Endodermal cell (in vitro differentiated cells): ENCODE measurements around the gene ZBED2. TPM values are rescaled to one million over a fixed set of nuclear protein-coding genes. Genes with fewer than 3 reads are reported as not detected.

ENCODE experiments used
- DNase-seq: peaks from one replicate; pipeline ENCODE4 v3.0.0-alpha.2; 2017
- H3K27ac ChIP-seq: 2 replicates; pipeline ENCODE4 v1.5.1; 2013; ENCODE audit warnings: mild to moderate bottlenecking, low read depth, low read length, moderate library complexity
- H3K27me3 ChIP-seq: 2 replicates; pipeline ENCODE4 v1.6.1; 2013; ENCODE audit warnings: mild to moderate bottlenecking, low read length, moderate library complexity; ENCODE audit not compliant: insufficient read depth, control insufficient read depth, poor library complexity, severe bottlenecking
- H3K36me3 ChIP-seq: 2 replicates; pipeline ENCODE4 v1.7.0; 2013; ENCODE audit warnings: mild to moderate bottlenecking, low read length, moderate library complexity; ENCODE audit not compliant: control insufficient read depth, insufficient read depth
- H3K4me1 ChIP-seq: one replicate; pipeline ENCODE4 v1.7.0; 2013; ENCODE audit warnings: low read length; ENCODE audit not compliant: control insufficient read depth, insufficient read depth
- H3K4me3 ChIP-seq: 2 replicates; pipeline ENCODE4 v1.5.1; 2013; ENCODE audit warnings: mild to moderate bottlenecking, low read length, moderate library complexity
- H3K9ac ChIP-seq: 2 replicates; pipeline ENCODE4 v1.6.1; 2013; ENCODE audit warnings: mild to moderate bottlenecking, low read length, moderate library complexity; ENCODE audit not compliant: poor library complexity, severe bottlenecking; ENCODE audit errors: extremely low read depth
- H3K9me3 ChIP-seq: 2 replicates; pipeline ENCODE4 v1.6.1; 2013; ENCODE audit warnings: mild to moderate bottlenecking, low read length, moderate library complexity; ENCODE audit not compliant: control insufficient read depth
- H3K27ac Mint-ChIP-seq: 2 replicates; pipeline ENCODE4 v1.8.0; 2020; ENCODE audit warnings: mixed read lengths
- H3K27me3 Mint-ChIP-seq: 2 replicates; pipeline ENCODE4 v1.8.0; 2021; ENCODE audit warnings: mild to moderate bottlenecking, mixed read lengths; ENCODE audit not compliant: insufficient read depth
- H3K36me3 Mint-ChIP-seq: 2 replicates; pipeline ENCODE4 v1.8.0; 2020; ENCODE audit warnings: low read depth, mixed read lengths
- H3K4me1 Mint-ChIP-seq: 2 replicates; pipeline ENCODE4 v1.8.0; 2020; ENCODE audit warnings: mixed read lengths
- H3K4me3 Mint-ChIP-seq: 2 replicates; pipeline ENCODE4 v1.8.0; 2020; ENCODE audit warnings: mild to moderate bottlenecking, moderate library complexity, mixed read lengths
- H3K9me3 Mint-ChIP-seq: 2 replicates; pipeline ENCODE4 v1.8.0; 2020; ENCODE audit warnings: mild to moderate bottlenecking, mixed read lengths
- CTCF ChIP-seq: fragments of 200-600 bp; sonication (generic); conservative IDR thresholded peaks from 2 replicates; pipeline ENCODE4 v1.5.0; 2021; ENCODE audit warnings: antibody characterized with exemption, mild to moderate bottlenecking
- WGBS, 2 experiments: methylation state at CpG; one replicate each; pipeline versions ENCODE4 v1.1.5 to v1.1.7; 2013; ENCODE audit warnings: missing lambda C conversion rate in 2 of 2, mixed read lengths in 1 of 2; ENCODE audit not compliant: insufficient coverage in 1 of 2, insufficient read length in 1 of 2; 5-methylcytosine and 5-hydroxymethylcytosine counted together
- total RNA-seq, 2 donors: library from RNA; stranded (reverse); fragmentation: NEBNext Ultra II Directional in 1 of 2; extraction: Animal tissue kit (Norgen Biotek cat#: 25700) in 1 of 2; gene quantifications; 2 replicates in 1 of 2; 3 replicates in 1 of 2; pipeline ENCODE4 v1.2.1, GENCODE V29; 2021

Gene ZBED2
- total RNA-seq, 2 donors from 2014 or later: not detected

GRCh38 chr3:111592936-111593335 lies 2.2 kb downstream of the ZBED2 start:
- no peak overlapping the region for H3K4me3 ChIP-seq
- no peak overlapping the region for H3K27ac Mint-ChIP-seq
- no peak overlapping the region for H3K27ac ChIP-seq
- no peaks in the 10 kb centered on the region for H3K36me3 ChIP-seq
- H3K4me1 ChIP-seq: no peaks in the 10 kb centered on the region
- H3K27me3 Mint-ChIP-seq: no peaks in the 10 kb centered on the region
- no peaks in the 10 kb centered on the region for H3K4me1 Mint-ChIP-seq
- H3K36me3 Mint-ChIP-seq: no peaks in the 10 kb centered on the region
- no peak overlapping the region for H3K9ac ChIP-seq
- 93% methylated on average over 4 to 5 of the region's 5 CpGs for WGBS, 2 experiments
- H3K9me3 Mint-ChIP-seq: no peaks in the 10 kb centered on the region
- no peaks in the 10 kb centered on the region for H3K9me3 ChIP-seq
- no peak overlapping the region for H3K4me3 Mint-ChIP-seq
- TF ChIP-seq CTCF: no peak
- H3K27me3 ChIP-seq: no peaks in the 10 kb centered on the region
- DNase-seq: no peak

GRCh38 chr3:111592143-111592542 lies 3.0 kb downstream of the ZBED2 start:
- Histone ChIP-seq H3K9me3 (no peaks in the 10 kb centered on the region), H3K27me3 (no peaks in the 10 kb centered on the region), H3K36me3 (no peaks in the 10 kb centered on the region), H3K4me3 (no peak overlapping the region), H3K27ac (no peak overlapping the region), H3K9ac (no peak overlapping the region), H3K4me1 (no peaks in the 10 kb centered on the region)
- Mint-ChIP-seq H3K27ac (no peak overlapping the region), H3K9me3 (no peaks in the 10 kb centered on the region), H3K36me3 (no peaks in the 10 kb centered on the region), H3K4me1 (no peaks in the 10 kb centered on the region), H3K4me3 (no peak overlapping the region), H3K27me3 (no peaks in the 10 kb centered on the region)
- no peak for TF ChIP-seq CTCF
- no peak for DNase-seq

GRCh38 chr3:111591555-111591954 lies 3.6 kb downstream of the ZBED2 start:
- no peaks in the 10 kb centered on the region for H3K36me3 Mint-ChIP-seq
- H3K9me3 Mint-ChIP-seq: peaks cover 4% of the 10 kb centered on the region
- no peak for TF ChIP-seq CTCF
- H3K4me3 Mint-ChIP-seq: no peak overlapping the region
- no peak overlapping the region for H3K27ac Mint-ChIP-seq
- H3K4me3 ChIP-seq: no peak overlapping the region
- H3K27me3 ChIP-seq: no peaks in the 10 kb centered on the region
- H3K9me3 ChIP-seq: no peaks in the 10 kb centered on the region
- no peaks in the 10 kb centered on the region for H3K36me3 ChIP-seq
- no peak overlapping the region for H3K9ac ChIP-seq
- H3K27ac ChIP-seq: no peak overlapping the region
- no peaks in the 10 kb centered on the region for H3K4me1 ChIP-seq
- no peak for DNase-seq
- no peaks in the 10 kb centered on the region for H3K4me1 Mint-ChIP-seq
- 91 to 100% methylated on average over 3 of the region's 3 CpGs for whole genome bisulfite sequencing, 2 experiments
- H3K27me3 Mint-ChIP-seq: no peaks in the 10 kb centered on the region
